SU-DHL-6 (cell line): Measurements from ENCODE around the gene CANX.

Experiments used
- CTCF ChIP-seq: fragments of 200-600 bp; sonication (generic); IDR thresholded peaks from one replicate; pipeline ENCODE4 v1.5.1; 2017; ENCODE audit warnings: antibody characterized with exemption, mild to moderate bottlenecking, low read length, moderate library complexity; ENCODE audit not compliant: insufficient read depth, poor library complexity, severe bottlenecking
- EZH2phosphoT487 ChIP-seq: fragments of 200-600 bp; sonication (generic), shearing (Covaris generic); conservative IDR thresholded peaks from 2 replicates; pipeline ENCODE4 v1.6.1; 2018; ENCODE audit warnings: mild to moderate bottlenecking, antibody characterized with exemption, low read length, moderate library complexity, mixed read lengths

- TF ChIP-seq CTCF (no peak), EZH2phosphoT487 (no peak)
Measured at GRCh38 chr5:179696603-179697002, 2.2 kb upstream of the CANX start.
